GM13977 (cell line): ENCODE data around the gene TENM3.
"Not testable (repeated sequence)": the region's sequence is repeated elsewhere in the genome, so short reads cannot be mapped to it uniquely, and the experiment has no call there.

Experiments
- DNase-seq: peaks from one replicate; pipeline ENCODE4 v3.0.0; 2012; ENCODE audit warnings: low spot score
- CTCF ChIP-seq: IDR thresholded peaks from 2 replicates; pipeline ENCODE4 v1.5.1; 2012; ENCODE audit warnings: mild to moderate bottlenecking, control low read depth; ENCODE audit not compliant: insufficient read depth; ENCODE audit errors: extremely low read depth, missing control alignments
- in situ Hi-C: fragments of 300-500 bp; cut with MboI; formaldehyde crosslinking; loops from one replicate; pipeline ENCODE4 v1.12.0; 2022; ENCODE audit warnings: low sequenced_read_pairs, low pct_unique_long_range_greater_than_20kb, mixed read lengths, inconsistent platforms; ENCODE audit not compliant: unreplicated experiment

TENM3 gene

DNA sequence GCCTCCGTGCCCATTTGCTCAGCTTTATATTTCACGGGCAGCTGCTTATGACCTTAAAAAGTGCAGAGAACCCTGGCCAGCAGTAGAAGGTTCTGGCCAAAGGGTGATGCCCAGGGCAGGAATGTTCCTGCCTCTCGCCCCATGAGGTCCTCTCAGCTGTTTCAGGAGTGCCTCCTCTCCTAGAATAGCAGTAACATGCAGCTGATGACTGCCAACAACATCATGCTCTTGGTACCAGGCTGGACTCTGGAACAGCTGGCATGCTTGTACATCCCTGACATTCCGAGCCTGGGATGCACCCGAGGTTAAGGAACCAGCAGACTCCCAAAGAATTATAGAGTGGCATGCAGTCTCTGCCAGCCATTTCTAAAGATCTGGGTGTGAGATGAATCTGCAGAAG, 11.7 kb upstream of the TENM3 start:
- DNase-seq: no peak
- TF ChIP-seq CTCF: no peak
- in situ Hi-C loops: no loop called here

DNA sequence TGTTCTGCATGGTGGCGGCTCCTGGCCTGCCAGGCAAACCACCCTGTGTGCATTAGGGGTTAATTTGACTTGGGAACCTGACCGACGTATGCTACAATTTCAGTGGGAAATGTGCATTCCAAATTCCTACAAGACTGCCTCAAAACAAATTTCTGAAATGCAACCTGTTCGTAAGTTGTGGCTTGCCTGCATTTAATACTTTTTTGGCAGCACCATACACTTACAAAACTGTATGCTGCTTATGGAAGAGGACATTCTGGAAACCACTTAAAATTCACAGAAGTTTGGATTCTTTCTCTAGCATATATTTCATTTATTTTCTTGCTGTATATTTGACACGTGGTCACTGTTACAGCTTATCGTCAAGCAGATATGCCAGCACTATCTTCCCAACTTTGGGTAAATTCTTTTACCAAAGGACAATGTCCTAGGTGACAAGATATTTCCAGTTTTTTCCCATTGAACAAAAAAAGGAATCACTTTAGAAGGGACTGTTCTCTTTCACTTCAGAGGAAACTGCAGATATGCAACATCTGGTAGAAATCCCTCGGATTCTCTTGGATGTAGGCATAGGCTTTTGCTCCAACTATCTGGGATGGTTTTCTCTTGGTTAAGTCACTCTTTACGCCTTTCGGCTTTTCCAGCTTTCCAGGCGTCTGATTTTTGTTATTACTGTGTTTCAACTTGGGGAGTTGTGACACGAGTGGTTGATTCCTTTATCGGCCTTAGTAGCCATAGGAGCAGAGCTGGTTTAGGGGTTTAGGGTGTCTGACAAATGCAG, 9.7 kb upstream of the TENM3 start:
- no peak for DNase-seq
- no peak for TF ChIP-seq CTCF
- in situ Hi-C loops: no loop called here

- TF ChIP-seq CTCF: no peak
- in situ Hi-C loops: no loop called here
- no peak for DNase-seq
These were observed 8.0 kb upstream of the TENM3 start for GRCh38 chr4:182235021-182235795.

GRCh38 chr4:182236186-182236585, 7.0 kb upstream of the TENM3 start:
- TF ChIP-seq CTCF: no peak
- DNase-seq: no peak
- in situ Hi-C loops: no loop called here

DNA sequence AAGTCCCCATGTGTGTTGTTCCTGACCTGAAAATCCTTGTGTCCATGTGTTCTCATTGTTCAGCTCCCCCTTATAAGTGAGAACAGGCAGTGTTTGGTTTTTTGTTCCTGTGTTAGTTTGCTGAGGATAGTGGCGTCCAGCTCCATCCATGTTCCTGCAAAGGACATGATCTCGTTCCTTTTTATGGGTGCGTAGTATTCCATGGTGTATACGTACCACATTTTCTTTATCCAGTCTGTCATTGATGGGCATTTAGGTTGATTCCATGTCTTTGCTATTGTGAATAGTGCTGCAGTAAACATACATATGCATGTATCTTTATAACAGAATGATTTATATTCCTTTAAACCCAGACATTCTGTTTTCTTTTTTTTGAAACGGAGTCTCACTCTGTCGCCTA, 6.2 kb upstream of the TENM3 start:
- DNase-seq, in situ Hi-C loops: not testable (repeated sequence)

- TF ChIP-seq CTCF: no peak
- DNase-seq: no peak
- in situ Hi-C loops: no loop called here
These were observed 4.8 kb upstream of the TENM3 start for GRCh38 chr4:182238355-182238931.
